Right atrium auricular region (tissue), 2 donors: ENCODE measurements around the gene EBF3. TPM values are rescaled to one million over a fixed set of nuclear protein-coding genes. Genes with fewer than 3 reads are reported as not detected.

Experiments
- DNase-seq: peaks from one replicate; pipeline ENCODE4 v3.0.0-alpha.2; 2019; ENCODE audit warnings: low spot score
- H3K27ac ChIP-seq, 2 donors: fragments of 200-600 bp; sonication (generic); 1 replicate in 1 of 2; 2 replicates in 1 of 2; pipeline ENCODE4 v1.5.1; 2016 to 2019
- H3K27me3 ChIP-seq, 2 donors: fragments of 200-600 bp; sonication (generic); one replicate each; pipeline versions ENCODE4 v1.5.1 to v1.6.0; 2017 to 2019
- H3K36me3 ChIP-seq: fragments of 200-600 bp; sonication (generic); one replicate; pipeline ENCODE4 v1.5.1; 2016
- H3K4me1 ChIP-seq, 2 donors: fragments of 200-600 bp; sonication (generic); one replicate each; pipeline versions ENCODE4 v1.5.1 to v1.6.0; 2017 to 2019
- H3K4me3 ChIP-seq, 2 donors: fragments of 200-600 bp; sonication (generic); 1 replicate in 1 of 2; 2 replicates in 1 of 2; pipeline ENCODE4 v1.5.1; 2017 to 2019; ENCODE audit warnings: mild to moderate bottlenecking in 1 of 2, moderate library complexity in 1 of 2
- H3K9me3 ChIP-seq, 2 donors: fragments of 200-600 bp; sonication (generic); one replicate each; pipeline ENCODE4 v1.5.1; 2019
- CTCF ChIP-seq, 2 donors: fragments of 200-600 bp; sonication (generic); IDR thresholded peaks; one replicate each; pipeline ENCODE4 v1.5.1; 2019; ENCODE audit warnings: antibody characterized with exemption in 2 of 2
- total RNA-seq, 2 donors: library from RNA; depleted of rRNA; stranded (reverse); fragments of >200 nt; gene quantifications; one replicate each; pipeline ENCODE4 v1.1.0, GENCODE V29; 2016

EBF3 gene
- total RNA-seq, 2 donors from 2014 or later = 5.8 to 6.9 TPM

GRCh38 chr10:129935102-129935866, 28.8 kb downstream of the EBF3 start:
- no peak overlapping the region for H3K27ac ChIP-seq
- no peaks in the 10 kb centered on the region for H3K27me3 ChIP-seq
- no peak overlapping the region for H3K4me3 ChIP-seq
- H3K9me3 ChIP-seq = no peaks in the 10 kb centered on the region
- TF ChIP-seq CTCF (IDR thresholded peaks at IDR 0.05) = no peak
- no peak for DNase-seq
- peaks cover 0 to 21% of the 10 kb centered on the region in 2 donors for H3K4me1 ChIP-seq
- H3K36me3 ChIP-seq = no peaks in the 10 kb centered on the region

GRCh38 chr10:129934196-129934925, 29.7 kb downstream of the EBF3 start:
- Histone ChIP-seq H3K4me3 (no peak overlapping the region), H3K27ac (no peak overlapping the region), H3K27me3 (no peaks in the 10 kb centered on the region), H3K9me3 (no peaks in the 10 kb centered on the region), H3K4me1 (peaks cover 0 to 12% of the 10 kb centered on the region in 2 donors), H3K36me3 (no peaks in the 10 kb centered on the region)
- DNase-seq = no peak
- no peak for TF ChIP-seq CTCF (IDR thresholded peaks at IDR 0.05)

- no peaks in the 10 kb centered on the region for H3K27me3 ChIP-seq
- H3K4me1 ChIP-seq = peaks cover 0 to 8% of the 10 kb centered on the region in 2 donors
- DNase-seq = no peak
- no peaks in the 10 kb centered on the region for H3K36me3 ChIP-seq
- no peak overlapping the region for H3K4me3 ChIP-seq
- H3K27ac ChIP-seq = no peak overlapping the region
- no peak for TF ChIP-seq CTCF (IDR thresholded peaks at IDR 0.05)
- no peaks in the 10 kb centered on the region for H3K9me3 ChIP-seq
These were observed 30.5 kb downstream of the EBF3 start for GRCh38 chr10:129933456-129934092.

- TF ChIP-seq CTCF (IDR thresholded peaks at IDR 0.05) = no peak
- Histone ChIP-seq H3K4me3 (no peak overlapping the region), H3K27me3 (no peaks in the 10 kb centered on the region), H3K36me3 (no peaks in the 10 kb centered on the region), H3K27ac (no peak overlapping the region), H3K9me3 (no peaks in the 10 kb centered on the region), H3K4me1 (peaks cover 0 to 8% of the 10 kb centered on the region in 2 donors)
- DNase-seq = no peak
These were observed 31.2 kb downstream of the EBF3 start for GRCh38 chr10:129932751-129933433.

- peaks cover 0 to 3% of the 10 kb centered on the region in 2 donors for H3K4me1 ChIP-seq
- no peak overlapping the region for H3K27ac ChIP-seq
- no peaks in the 10 kb centered on the region for H3K9me3 ChIP-seq
- no peaks in the 10 kb centered on the region for H3K27me3 ChIP-seq
- no peak overlapping the region for H3K4me3 ChIP-seq
- TF ChIP-seq CTCF (IDR thresholded peaks at IDR 0.05) = no peak
- H3K36me3 ChIP-seq = no peaks in the 10 kb centered on the region
- no peak for DNase-seq
These were observed 31.9 kb downstream of the EBF3 start for GRCh38 chr10:129932182-129932581.
